Activated T-cell treated with anti-CD3 and anti-CD28 coated beads for 48 hours (primary cell): ENCODE results near the gene PPP1R12C.
"Not testable (repeated sequence)": the region's sequence is repeated elsewhere in the genome, so short reads cannot be mapped to it uniquely, and the experiment has no call there.

Experiments
- DNase-seq: peaks from one replicate; pipeline ENCODE4 v3.0.0-alpha.2; 2020; ENCODE audit warnings: low read depth

PPP1R12C gene

GRCh38 chr19:55112246-55112776, 5.1 kb downstream of the PPP1R12C start:
- no peak for DNase-seq

GRCh38 chr19:55111238-55111831, 6.1 kb downstream of the PPP1R12C start:
- DNase-seq, result no peak

- DNase-seq, result no peak
Measured at GRCh38 chr19:55109527-55110291, 7.7 kb downstream of the PPP1R12C start.

GRCh38 chr19:55107252-55107651, 10.2 kb downstream of the PPP1R12C start:
- not testable (repeated sequence) for DNase-seq

DNA sequence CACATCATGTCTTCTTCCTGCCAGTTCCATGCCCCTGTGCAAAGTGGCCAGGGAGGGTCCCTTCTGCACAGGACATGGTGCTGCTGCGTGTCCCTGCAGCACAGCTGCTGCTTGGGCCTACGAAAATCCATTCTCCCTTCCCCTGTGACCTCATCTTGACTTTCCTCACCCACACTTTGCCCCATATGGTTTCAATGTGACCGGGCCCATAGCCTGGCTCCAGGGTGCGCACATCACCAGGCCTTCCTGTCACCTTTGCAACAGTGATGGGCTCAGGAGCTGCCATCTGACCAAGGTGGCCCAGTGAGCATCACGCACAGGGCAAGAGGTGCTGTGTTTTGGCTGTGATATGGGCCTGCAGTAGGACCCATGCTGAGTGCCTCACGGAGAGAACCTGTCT, 10.8 kb downstream of the PPP1R12C start:
- DNase-seq, result no peak

DNA sequence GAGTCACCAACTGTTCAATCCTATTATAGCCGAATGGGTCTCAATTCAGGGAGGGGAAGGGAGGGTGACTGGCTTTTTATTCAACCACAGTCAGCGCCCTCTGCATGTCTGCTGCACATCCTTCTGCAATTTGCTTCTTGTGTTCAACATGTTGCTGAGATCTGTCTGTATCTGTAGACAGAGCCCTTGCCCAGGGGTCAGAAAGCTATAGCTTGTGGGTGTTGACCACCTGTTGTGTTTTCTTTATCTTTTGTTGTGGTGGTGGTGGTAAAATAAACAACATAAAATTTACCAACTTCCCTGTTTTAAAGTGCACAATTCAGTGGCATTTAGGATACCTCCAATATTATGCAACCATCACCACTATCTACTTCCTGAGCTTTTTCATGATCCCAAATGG, 12.2 kb downstream of the PPP1R12C start:
- no peak for DNase-seq

DNA sequence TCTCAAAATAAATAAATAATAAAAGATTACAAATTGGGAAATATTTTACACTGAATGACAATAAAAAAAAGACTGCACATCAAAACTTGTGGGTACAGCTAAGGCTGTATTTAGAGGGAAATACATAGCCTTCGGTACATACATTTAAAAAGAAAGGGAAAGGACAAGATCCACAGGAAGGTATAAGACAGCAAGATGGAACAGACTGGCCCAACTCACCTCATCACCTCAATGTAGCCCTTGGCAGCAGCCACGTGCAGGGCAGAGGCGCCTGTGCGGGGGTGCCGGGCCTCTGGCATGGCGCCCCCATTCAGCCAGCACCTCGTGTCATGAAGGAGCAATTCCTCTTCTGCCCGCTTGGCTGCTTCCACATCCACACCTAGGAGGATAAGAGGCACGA, 14.2 kb downstream of the PPP1R12C start:
- DNase-seq, result no peak

DNA sequence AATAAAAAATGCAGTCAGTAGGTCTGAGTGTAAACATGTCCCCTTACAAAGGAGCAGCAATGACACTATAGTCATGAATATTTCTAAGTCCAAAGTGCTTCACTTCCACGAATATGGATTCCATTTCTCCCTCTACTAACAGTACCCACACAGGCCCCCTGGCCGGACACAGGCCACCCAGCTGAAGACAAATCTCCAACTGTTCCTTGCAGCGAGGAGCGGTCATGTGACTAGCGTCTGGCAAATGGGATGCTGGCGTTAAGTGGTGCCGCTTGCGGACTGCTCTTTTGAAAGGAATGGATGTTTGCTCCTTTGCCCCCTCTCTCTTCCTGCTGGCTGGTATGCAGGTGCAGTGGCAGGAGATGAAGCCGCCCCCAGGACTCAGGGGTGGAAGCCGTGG, 16.2 kb downstream of the PPP1R12C start:
- DNase-seq, result no peak

DNA sequence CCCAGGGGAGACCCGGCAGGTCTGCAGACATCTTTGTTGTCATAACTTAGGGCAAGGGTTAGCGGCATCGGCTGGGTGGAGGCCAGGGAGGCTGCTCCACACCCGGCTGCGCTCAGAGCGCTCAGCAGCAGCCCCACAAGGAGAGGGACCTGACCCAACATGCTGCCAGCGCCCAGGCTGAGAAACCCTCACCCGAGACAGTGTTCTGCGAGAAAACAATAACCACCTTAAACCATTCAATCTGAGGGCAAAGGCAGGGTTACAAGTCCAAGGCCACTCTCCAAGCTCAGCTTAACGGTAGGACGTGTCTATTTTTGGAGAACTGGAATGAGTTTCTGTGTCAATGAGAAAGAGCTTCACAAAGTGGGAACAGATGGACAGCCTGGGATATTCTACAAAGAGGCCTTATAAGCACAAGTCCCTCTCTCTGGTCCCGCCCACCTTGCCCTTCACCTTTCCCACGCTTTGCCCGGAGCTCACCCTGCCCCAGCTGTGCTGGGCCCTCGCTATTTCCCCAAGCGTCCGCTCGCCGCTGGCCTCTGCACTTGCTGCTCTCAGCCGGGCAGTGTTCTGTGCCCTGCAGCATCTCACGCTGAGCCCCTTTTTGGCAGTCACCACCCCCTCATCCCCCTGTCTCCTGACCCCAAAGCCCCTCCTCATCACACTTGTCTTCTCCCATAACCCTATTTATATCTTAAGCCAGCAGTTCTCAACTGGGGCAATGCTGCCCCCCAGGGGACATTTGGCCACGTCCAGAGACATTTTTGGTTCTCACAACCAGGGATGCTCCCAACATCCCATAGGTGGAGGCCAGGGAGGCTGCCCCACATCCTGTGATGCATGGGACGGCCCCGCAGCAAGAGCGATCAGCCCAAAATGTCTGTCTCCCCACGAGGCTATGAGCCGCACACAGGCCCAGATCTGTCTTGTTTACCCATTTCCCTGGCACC, 17.6 kb downstream of the PPP1R12C start:
- no peak for DNase-seq

GRCh38 chr19:55098716-55099556, 18.5 kb downstream of the PPP1R12C start:
- no peak for DNase-seq

- DNase-seq, result no peak
Measured at GRCh38 chr19:55097864-55098715, 19.3 kb downstream of the PPP1R12C start.

DNA sequence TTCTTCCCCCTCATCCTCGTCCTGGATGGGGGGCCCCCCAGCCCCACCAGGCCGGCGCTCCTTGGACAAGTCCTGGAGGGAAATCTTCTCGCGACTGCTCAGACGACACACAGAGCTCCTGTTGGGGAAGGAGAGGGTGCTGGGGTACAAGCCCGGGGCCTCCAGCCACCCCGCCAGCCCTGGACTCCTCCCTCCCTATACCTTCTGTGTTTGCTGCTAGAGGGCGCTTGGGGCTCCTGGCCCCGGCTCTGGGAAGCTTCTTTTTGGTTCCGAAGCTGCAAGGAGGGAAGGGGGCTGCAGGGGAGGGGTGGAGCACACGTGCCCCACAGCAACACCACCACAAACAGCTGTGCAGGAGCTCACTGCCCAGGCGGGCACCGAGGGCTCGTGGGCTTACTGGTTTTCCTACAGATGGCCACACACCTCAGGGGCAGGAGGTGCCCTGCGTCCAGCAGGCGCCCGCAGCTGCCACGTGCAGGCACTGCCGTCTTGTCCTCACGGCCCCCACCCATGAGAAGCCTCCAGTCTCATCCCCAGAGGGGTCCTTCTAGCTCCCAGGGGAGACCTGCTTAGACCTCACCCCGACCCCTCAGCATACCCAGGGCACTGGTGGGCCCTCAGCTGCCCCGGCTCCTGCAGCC, 21.3 kb downstream of the PPP1R12C start:
- DNase-seq, result no peak

GRCh38 chr19:55095260-55096060, 22.0 kb downstream of the PPP1R12C start:
- DNase-seq, result no peak

- DNase-seq, result no peak
Measured at GRCh38 chr19:55094456-55095259, 22.8 kb downstream of the PPP1R12C start.

GRCh38 chr19:55092423-55093318, 24.8 kb downstream of the PPP1R12C start:
- DNase-seq, result no peak

DNA sequence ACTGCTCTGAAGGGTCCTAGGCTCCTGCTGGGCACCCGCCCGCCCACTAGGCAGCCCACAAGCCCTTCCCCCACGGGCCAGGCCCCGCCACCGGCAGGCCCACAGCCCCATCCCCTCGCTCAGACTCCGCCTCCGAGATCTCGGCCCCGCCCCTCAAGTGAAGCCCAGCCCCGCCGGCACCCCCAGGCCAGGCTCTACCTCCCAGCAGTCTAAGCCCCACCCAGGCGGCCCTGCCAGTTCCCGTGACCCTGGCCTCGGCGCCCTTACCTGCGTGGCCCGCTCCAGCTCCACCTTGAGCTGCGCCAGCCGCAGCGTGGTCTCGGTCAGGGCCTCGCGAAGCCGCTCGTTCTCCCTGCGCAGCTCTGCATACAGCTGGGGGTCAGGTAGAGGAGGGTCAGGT, 25.5 kb downstream of the PPP1R12C start:
- DNase-seq, result no peak
